ENCODE data around the gene CD6. TPM values are rescaled to one million over a fixed set of nuclear protein-coding genes. Genes with fewer than 3 reads are reported as not detected.

The CD6 gene
- total RNA-seq, 1 donor from 2014 or later: 12.0 TPM

DNA sequence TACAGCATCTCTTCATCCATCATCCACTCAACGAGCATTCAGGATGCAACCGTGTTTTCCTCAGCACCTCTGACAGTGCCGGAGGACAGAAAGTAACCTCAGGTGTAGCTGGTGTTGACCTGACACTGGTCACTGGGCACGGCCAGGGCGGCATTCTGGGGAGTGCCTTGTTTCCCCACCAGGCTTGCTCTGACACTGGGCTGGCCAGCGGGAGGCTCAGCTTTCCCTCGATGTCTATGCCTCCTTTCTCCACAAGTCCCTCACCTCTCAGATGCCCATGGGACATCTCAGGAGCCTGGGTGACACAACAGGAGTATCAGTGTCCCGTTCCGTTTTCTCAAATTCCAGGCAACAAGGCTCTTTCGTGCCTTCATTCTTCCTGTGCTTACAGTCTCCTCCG lies 28.9 kb downstream of the CD6 start:
- intact Hi-C loops (cut with micrococcal nuclease): no loop called here
- DNase-seq (no peak), ATAC-seq (ENCODE audit: low read depth) (no peak)
- TF ChIP-seq CTCF (IDR thresholded peaks at IDR 0.05): no peak
- Mint-ChIP-seq H3K4me3 (no peak overlapping the region), H3K9me3 (no peaks in the 10 kb centered on the region), H3K36me3 (ENCODE audit: low read depth) (no peaks in the 10 kb centered on the region), H3K4me1 (peaks cover 1% of the 10 kb centered on the region), H3K27me3 (no peaks in the 10 kb centered on the region), H3K27ac (no peak overlapping the region)
- ChIA-PET CTCF (interaction anchor here (1.0 kb wide), 1 partner anchor 126 kb away, joined by 3 read pairs; no protein-coding TSS in a partner anchor), POLR2A (no interaction called here)

DNA sequence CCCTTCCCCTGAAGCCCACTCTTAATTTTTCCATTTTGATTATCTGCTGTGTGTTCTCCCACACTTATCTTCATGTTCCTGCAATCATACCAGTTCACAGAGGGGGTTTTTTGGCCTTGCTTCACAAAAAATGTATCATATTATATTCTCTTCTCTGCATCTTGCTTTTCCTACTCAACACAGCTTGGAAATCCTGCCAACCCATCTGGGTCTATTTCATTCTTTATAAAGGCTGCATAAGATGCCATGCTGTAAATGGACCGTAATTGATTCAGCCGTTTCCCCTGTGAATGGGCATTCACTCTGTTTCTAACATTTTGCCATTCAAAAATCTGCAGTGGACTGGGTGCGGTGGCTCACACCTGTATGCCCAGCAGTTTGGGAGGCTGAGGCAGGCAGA lies 30.5 kb downstream of the CD6 start:
- POLR2A ChIA-PET: no interaction called here
- Mint-ChIP-seq H3K27ac (no peak overlapping the region), H3K4me1 (peaks cover 1% of the 10 kb centered on the region), H3K9me3 (no peaks in the 10 kb centered on the region), H3K36me3 (ENCODE audit: low read depth) (no peaks in the 10 kb centered on the region), H3K4me3 (no peak overlapping the region), H3K27me3 (peaks cover 6% of the 10 kb centered on the region)
- CTCF ChIA-PET: no interaction called here
- intact Hi-C loops (cut with micrococcal nuclease): no loop called here
- DNase-seq: no peak
- no peak for TF ChIP-seq CTCF (IDR thresholded peaks at IDR 0.05)
- ATAC-seq (ENCODE audit: low read depth): no peak

GRCh38 chr11:61002598-61002997 lies 31.1 kb downstream of the CD6 start:
- H3K4me1 Mint-ChIP-seq: peaks cover 5% of the 10 kb centered on the region
- H3K36me3 Mint-ChIP-seq (ENCODE audit: low read depth): no peaks in the 10 kb centered on the region
- H3K9me3 Mint-ChIP-seq: no peaks in the 10 kb centered on the region
- POLR2A ChIA-PET: interaction anchor here (1.6 kb wide), 1 partner anchor 13 kb away, joined by 4 read pairs; no protein-coding TSS in a partner anchor
- ATAC-seq (ENCODE audit: low read depth) (no peak), DNase-seq (no peak)
- H3K27ac Mint-ChIP-seq: no peak overlapping the region
- TF ChIP-seq CTCF (IDR thresholded peaks at IDR 0.05): no peak
- CTCF ChIA-PET: no interaction called here
- intact Hi-C loops (cut with micrococcal nuclease): no loop called here
- peaks cover 6% of the 10 kb centered on the region for H3K27me3 Mint-ChIP-seq
- no peak overlapping the region for H3K4me3 Mint-ChIP-seq

- DNase-seq (no peak), ATAC-seq (ENCODE audit: low read depth) (no peak)
- peaks cover 6% of the 10 kb centered on the region for H3K27me3 Mint-ChIP-seq
Observed at GRCh38 chr11:61004180-61004611, 32.7 kb downstream of the CD6 start.

GRCh38 chr11:61004761-61005181 lies 33.3 kb downstream of the CD6 start:
- TF ChIP-seq CTCF (IDR thresholded peaks at IDR 0.05): no peak
- no peaks in the 10 kb centered on the region for H3K36me3 Mint-ChIP-seq (ENCODE audit: low read depth)
- H3K27me3 Mint-ChIP-seq: peaks cover 6% of the 10 kb centered on the region
- ATAC-seq (ENCODE audit: low read depth) (no peak), DNase-seq (no peak)
- H3K4me1 Mint-ChIP-seq: peaks cover 11% of the 10 kb centered on the region
- POLR2A ChIA-PET: no interaction called here
- H3K27ac Mint-ChIP-seq: no peak overlapping the region
- intact Hi-C loops (cut with micrococcal nuclease): no loop called here
- no peaks in the 10 kb centered on the region for H3K9me3 Mint-ChIP-seq
- CTCF ChIA-PET: no interaction called here
- H3K4me3 Mint-ChIP-seq: no peak overlapping the region

More at GRCh38 chr11:61004180-61004611, 32.7 kb downstream of the CD6 start:
- ChIA-PET CTCF (no interaction called here), POLR2A (interaction anchor here (1.6 kb wide), 1 partner anchor 11 kb away, joined by 4 read pairs; no protein-coding TSS in a partner anchor)
- intact Hi-C loops (cut with micrococcal nuclease): no loop called here
- Mint-ChIP-seq H3K36me3 (ENCODE audit: low read depth) (no peaks in the 10 kb centered on the region), H3K27ac (no peak overlapping the region), H3K9me3 (no peaks in the 10 kb centered on the region), H3K4me3 (no peak overlapping the region), H3K4me1 (peaks cover 11% of the 10 kb centered on the region)
- TF ChIP-seq CTCF (IDR thresholded peaks at IDR 0.05): no peak

Data from activated B cell treated with CpG ODN at 0.5 μM for 24 hours (primary cell).